OCI-M1 (cell line): ENCODE results near the gene DHRS9.

Experiments used
- DNase-seq: peaks from one replicate; lab custom pipeline; 2025; lab: John Stamatoyannopoulos, UW

DHRS9 gene

DNA sequence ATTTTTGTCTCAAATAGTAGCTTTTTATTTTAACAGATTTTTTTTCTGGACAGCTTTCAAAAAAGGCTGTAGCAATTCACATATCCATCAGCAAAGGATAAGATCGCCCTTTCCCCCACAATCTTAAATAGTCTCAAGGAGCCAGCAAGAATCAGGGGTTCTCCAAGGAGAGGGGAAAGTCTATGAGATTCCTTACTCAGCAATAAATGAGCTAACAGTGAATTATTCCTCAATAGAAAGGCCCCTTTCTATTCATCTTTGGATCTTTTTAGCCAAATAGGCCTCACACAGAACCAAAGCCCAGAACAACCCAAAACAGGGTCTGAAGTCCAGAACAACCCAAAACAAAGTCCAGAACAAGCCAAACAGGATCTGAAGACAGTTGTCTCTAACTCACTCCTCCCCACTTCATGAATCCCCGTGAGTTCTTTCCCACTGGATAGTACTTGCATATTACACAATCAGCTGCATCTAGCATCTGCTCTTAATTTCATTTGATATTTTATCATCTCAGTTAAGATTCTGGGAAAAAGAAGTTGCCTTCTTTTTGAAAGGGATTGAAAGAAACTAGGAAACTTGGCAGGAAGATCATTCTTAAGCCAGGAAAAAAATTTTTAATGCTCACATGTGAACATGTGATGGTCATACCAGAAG, 3.4 kb upstream of the DHRS9 start:
- DNase-seq: no peak

DNA sequence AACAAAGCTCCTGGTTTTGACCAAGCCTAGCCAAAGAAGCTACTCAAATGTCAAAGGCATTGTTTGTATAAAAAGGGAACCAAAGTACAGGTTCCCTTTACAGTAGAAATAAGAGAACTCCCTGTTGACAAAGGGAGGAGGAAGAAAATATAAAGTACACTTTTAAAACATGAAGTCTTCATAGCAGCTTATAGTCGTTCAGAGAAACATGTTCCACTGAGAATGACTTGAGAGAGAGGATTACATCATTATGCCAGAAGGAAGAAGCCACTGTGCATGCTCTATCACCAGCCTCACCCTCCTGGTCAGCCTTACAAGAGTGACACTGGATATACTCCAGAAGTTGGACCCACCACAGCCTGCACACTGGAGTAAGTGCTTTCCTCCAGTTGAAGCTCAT, 2.5 kb upstream of the DHRS9 start:
- peak; percentile 58 for DNase-seq

DNA sequence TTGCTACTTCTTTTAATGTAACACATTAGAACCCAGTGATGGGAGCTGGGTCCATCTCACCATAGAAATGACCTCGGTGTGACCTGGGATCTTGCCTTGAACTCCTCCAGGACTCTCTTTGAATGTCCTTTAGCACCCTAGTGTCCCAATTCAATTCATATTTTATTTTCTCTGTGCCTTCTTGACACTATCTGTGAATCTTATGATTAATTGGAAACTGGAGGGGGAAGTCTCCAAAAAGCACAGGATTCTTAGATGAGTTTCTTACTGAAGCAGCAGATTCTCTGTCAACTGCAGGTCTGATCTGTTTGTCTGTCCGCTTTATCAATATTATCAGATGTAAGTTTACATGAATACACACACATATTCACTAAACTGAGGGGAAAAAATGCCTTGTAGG, 470 bp downstream of the DHRS9 start:
- DNase-seq: no peak

DNA sequence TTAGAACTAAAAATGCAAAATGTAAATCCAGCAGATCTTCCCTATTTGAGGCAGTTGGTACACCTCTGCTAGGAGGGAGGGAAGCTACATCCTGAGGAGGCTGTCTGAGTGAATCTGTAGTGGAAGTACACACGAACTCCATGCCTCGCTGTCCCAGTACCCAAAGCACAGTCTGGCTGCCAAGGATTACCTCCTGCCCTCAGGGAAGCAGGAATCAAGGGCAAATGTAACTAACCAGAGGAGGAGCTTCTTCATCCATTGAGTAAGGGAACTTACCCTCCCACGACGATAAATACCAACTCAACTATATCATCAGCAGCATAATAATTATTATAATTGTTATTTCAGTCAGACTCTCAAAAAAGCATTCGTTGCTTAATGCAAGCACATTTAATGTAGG, 2.1 kb downstream of the DHRS9 start:
- peak; percentile 40 for DNase-seq

DNA sequence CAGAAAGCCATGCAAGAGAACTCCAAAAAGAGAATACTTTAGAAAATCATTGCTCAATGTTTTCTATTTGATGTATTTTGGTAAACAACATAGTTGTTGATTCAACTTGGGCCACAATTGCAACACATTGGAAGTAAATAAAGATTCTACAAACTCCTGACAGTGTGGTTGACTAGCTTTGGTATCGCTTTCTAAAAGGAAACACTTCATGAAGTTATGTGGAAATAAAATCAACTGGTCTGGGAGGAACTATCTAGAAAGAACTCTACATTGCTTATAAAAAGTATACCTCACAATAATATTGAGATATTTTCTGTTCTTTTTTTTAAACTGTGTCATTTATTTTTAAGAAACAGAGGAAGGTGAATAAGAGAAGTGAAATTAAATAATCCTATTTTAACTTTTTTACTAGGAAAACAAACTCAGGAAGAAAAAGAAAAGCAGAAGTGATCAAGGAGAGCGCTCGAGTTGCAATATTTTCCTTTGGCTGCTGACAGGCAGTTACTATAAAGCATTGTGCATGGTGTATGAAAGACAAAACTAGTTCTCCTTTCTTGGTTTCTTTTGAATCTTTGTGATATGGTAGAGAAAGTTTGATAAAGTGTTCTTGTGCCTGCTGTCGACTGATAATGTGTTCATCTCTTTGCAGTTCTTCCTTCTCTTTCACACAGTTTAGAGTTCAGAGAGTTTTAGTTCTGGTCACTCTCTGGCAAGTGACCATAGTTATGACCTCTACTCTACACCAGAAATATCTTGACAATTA, 3.0 kb downstream of the DHRS9 start:
- peak; percentile 96 for DNase-seq

DNA sequence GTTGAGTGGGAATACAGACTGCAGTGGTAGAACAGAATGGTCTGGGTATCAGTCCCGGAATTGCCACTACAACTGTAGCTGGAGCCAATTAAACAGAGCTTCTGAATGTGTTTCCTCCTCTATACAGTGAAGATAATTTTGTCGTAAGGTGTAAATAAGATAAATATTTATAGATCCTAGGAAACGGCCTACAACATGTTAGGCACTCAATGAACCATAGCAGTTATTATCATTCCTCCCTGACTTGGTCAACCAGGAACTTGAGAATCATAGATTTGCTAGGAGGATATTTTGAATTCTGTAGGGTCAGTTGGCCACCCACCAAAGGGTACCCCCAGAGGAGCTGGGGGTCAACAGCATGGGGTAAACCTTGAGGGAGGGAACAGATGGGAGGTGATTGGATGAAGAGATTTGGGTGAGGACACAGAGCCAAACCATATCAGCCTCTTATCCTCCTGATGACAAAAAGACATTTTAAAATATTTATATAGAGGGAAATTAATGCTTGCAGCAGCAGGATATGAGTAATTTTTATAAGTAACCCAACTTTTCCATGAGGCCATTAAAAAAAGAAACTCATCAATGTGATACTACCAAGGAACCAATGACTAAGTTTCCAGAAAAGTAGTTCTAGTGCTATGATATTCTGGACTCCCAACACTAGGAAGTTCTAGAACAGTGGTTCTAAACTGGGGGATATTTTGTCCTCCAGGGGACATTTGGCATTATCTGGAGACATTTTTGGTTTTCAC, 4.0 kb downstream of the DHRS9 start:
- DNase-seq: no peak

DNA sequence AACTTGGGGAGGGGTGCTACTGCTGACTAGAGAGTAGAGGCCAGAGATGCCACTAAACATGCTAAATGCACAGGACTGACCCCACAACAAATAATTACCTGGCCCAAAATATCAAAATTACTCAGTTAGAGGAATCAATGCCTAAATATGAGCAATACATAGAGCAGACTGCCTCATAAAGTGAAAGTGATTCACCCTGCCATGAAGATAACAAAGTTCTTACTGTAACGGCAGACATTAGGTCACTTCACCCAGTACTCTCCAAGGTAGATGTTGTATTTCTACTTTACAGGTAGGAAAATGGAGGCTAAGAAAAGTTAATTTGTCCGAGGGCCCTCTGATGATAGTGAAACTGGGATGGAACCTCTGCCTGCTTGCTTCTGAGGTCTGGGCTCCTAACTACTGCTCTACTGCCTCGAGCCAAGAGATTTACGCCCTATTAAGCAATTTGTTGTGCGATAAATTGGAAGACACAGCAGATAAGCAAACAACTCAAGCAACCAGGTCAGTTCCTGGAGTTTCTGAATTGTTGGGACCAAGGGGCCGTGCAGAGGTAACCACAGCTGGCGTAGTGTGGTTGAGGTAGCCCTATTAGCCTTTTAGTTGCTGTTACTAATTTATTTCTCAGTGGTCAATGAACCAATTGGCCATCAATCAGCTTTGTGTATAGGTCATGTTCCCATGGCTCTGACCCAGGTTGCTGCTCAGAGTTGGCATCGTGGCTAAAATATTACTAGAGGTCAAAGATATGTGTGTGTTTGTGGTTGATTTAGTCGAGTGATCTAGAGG, 4.8 kb downstream of the DHRS9 start:
- DNase-seq: peak; percentile 43

DNA sequence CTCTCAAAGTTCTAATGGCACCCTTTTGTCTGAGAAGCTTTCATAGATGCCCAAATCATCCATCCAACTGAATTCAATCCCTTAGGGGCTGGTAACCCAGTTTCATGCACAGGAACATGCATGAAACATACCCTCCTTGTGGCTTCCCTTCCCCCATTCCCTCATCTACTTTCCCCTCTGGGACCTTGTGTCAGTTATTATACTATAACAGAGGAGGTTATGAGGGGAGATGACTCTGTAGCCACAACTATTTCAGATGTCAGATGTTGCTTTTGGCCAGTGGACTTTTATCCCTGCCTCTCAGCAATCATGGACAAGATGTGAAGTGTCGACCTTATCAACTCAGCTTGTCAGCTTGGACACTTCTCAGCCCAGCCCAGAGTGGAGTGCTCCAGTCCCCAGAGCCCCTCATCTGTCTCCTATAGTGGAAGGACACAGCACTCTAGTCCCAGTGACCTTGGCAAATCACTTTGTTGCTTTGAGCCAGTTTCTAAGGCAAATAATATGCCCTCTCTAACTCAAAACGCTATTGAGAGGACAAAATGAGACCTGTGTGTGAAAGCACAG, 8.4 kb downstream of the DHRS9 start:
- DNase-seq: peak; percentile 19

DNA sequence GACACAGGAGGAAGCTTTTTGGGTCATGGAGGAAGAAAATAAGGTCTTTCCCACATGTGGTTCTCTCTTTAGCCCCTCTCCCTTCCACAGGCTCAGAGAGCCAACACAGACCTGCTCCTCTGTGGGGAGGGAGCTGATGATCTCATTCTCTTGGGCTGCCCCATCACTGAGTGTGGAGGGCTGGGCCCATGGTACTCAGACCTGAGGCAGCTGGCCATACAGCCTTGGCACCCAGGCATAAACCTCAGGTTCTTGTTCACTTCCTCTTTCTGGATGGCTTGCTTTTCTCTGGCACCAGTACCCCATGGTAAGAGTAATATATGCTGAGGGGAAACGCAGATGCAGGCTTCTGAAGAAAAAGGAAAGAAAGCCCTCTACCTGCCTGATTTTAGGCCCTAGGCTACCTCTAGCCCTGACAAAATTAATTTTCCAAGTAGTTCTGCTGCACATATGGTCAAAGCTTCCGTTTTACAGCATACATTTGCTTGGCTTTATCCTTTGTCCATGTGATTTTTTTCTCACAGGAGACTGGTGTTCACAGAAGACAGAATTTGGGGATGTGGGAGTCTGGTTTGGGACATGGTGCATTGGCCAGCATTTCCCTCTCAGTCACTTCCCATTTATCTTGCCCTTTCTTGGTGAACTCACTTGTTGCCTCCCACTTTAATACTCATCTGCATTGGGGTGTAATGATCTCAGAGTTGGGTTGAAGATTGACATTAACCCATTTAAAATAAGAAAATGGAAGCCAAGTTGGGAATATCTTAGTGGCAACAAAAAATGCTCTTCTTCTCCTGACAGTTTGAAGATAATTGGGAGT, 11.1 kb downstream of the DHRS9 start:
- peak; percentile 37 for DNase-seq

DNA sequence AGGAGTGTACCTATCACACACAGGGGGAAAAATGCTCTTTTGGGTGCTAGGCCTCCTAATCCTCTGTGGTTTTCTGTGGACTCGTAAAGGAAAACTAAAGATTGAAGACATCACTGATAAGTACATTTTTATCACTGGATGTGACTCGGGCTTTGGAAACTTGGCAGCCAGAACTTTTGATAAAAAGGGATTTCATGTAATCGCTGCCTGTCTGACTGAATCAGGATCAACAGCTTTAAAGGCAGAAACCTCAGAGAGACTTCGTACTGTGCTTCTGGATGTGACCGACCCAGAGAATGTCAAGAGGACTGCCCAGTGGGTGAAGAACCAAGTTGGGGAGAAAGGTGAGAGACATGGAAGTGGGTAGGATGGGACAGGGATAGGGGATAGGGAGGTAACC, 12.2 kb downstream of the DHRS9 start:
- peak; percentile 52 for DNase-seq

DNA sequence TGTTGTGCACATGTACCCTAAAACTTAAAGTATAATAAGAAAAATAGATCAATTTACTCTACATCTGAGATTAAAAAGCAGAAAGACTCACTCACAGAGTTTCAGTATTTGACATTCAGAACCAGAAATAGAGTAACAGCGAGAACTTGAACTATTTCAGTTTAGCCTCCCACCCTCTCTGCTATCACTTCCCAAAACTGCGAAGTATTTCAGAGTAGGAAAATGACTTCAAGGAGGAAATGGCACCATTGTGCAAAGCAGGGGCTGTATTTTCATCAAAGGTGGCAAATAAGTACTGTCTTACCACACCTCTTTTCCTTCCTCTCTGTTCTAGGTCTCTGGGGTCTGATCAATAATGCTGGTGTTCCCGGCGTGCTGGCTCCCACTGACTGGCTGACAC, 13.6 kb downstream of the DHRS9 start:
- no peak for DNase-seq

DNA sequence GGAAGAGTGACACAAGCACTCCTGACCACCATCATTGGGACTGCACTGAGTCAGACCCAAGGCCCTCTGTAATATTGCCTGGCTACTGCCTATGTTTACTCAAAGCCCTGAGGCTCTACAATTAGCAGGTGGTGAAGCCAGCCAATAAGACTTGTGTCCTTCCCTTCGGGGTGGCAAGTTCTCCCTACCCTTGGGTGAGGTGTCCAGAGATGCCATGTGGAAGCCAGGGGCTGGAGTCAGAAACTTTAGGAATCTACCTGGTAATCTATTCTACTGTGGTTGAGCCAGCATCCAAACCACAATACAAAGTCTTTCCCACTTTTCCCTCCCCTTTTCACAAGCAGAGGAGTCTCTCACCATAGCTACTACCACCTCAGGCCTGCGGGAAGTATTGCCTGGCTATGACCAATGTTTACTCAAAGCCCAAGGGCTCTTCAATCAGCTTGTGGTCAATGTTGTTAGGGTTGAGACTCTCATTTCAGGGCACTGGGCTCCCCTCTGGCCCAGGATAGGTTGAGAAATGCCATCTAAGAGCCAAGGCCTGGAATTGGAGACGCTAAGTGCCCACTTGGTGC, 17.6 kb downstream of the DHRS9 start:
- no peak for DNase-seq

DNA sequence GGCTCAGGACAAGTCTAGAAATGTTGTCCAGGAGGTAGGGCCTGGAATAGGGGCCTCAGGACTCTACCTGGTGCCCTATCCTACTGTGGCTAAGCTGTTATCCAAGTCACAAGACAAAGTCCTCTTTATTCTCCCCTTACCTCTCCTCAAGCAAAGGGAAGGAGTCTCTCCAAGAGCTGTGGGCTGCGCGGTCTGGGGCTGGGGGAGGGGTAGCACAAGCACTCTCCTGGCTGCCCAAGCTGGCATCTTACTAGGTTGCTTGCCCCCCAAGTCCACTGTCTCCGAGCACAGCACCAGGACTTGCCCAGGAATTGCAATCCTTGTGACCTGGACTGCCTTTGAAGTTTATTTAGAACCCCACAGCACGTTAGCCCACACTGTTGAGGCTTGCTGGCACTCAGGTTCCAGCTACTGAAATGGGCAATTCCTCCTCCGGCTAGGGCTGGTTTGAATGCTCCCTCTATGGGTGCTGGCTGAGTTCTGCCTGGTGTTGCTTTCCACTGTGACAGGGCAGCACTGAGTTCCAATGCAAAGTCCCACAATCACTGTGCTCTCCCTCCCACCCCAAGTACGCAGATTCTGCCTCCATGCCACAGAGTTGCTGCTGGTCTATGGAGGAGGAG, 18.5 kb downstream of the DHRS9 start:
- DNase-seq: no peak

DNA sequence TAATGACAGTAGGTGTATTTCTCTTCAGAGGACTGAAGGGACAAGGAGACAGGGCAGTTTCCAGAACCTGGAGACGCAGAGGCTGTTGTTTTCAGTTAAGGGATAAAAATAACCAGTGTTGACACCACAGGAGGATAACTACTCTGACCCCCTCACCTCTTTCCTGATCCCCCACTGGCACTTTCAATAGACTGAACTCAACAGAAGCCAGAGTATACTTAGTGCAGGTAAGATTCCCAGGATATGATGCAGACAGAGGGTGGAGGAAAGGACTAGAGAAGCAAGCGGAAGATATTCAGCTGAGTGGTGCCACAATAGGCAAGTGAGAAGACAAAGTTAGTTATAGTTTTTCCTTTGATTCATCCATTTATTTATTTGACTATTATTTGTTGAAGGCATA, 19.8 kb downstream of the DHRS9 start:
- DNase-seq: no peak

DNA sequence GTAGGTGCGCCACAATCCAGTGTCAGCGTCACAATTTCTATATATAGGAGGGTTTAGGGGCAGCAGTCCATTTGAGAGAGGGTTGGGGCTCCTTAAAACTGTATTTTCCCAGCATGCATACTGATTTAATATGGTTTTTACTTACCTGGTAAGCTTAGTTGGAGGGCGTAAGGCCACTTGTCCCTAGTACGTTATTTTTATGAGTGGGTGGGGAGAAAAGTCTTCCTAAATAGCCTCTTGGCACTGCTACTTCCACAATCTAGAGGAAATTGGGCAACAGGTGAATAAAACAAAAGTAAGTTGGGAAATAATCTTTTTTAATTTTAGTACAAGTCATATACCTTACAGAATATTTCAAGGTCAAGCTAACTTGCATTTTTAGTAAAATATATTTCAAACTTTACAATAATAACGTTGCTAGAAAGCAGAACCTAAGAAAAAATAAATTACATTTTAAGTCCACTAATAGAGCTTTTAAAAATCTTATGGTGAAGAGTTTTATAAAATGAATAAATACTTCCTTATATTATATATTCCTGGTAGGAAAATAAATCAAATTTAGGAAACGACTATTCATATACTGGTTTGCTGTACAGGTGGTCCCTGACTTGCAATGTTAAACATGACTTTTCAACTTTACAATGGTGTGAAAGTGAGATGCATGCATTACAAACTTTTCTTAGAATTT, 20.9 kb downstream of the DHRS9 start:
- no peak for DNase-seq

DNA sequence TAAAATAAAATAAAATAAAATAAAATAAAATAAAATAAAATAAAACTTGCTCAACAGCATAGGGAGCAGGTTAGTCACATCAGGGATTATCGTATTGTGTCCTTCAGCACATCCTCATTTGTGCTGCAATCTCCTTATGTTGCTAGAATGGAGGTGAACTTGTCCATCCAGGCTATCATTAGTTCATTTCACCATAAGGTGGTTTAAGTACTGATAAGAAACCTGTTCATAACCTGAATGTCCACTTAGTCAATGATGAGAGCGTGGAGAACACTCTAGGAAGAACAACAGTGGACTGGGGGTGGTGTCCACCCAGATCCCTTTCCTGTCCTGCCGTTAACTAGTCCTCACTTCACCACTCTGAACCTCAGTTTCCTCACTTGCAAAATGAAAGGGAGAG, 21.9 kb downstream of the DHRS9 start:
- no peak for DNase-seq

DNA sequence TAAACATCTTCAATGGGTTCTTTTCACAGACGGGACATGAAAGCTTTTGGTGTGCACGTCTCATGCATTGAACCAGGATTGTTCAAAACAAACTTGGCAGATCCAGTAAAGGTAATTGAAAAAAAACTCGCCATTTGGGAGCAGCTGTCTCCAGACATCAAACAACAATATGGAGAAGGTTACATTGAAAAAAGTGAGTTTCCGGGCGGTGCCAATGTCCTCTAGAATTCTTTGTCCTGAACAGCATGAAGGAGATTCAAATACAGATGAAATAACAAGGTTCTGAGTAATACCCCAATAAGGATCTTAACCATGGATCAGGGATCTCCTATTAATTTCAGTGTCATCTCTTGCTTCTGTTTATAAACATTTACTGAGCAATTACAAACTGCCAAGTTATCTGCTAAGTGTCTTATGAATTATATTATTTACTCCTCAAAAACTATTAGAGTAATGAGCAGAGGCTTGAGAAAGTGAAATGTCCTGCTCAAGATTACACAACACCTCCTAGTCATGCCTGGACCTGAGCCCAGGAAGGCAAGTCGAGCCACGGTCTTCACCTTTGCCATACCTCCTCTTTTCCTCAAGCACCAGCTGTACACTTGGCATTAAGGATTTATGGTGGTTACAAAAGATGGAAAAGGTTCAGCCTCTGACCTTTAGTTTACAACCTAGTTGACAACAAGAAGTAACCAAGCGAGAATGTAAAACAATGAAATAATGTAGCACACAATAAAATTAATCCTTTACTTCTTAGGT, 22.6 kb downstream of the DHRS9 start:
- DNase-seq: no peak

DNA sequence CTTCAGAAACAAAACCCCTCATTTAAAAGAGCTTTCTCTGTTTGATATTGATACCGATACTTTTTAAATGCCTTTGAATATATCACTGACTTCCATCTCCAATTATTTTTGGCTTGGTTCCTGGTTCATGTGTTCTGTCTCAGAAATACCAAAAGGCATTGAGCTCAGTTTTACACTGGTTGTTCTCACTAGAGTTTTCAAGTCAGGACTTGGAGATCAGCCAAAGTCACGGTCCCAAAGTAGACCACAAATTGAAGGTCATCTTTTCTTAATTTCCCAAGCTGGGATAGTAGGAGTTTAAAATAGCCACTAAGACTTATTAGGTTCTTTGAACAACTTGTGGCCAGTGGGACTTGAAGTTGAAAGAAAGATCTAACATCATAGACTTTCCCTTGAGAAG, 24.2 kb downstream of the DHRS9 start:
- DNase-seq: peak; percentile 11

DNA sequence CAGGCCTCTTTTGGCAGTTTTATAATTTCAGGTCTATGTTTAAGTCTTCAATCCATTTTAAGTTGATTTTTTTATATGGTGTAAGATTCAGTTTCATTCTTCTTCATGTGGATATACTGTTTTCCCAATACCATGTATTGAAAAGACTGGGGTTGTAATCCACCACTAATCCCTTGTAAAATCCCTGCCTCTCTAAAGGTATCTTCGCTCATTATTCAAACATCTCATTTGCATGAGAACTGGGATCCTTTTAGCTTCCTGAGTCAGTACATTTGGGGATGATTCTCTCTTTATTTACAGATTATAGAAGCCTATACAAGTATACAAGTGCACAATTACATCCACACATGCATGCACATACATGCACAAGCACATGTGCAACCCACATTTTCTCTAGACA, 25.3 kb downstream of the DHRS9 start:
- DNase-seq: no peak
